H1 (cell line): Measurements from ENCODE around the gene DYNLT1. TPM values are rescaled to one million over a fixed set of nuclear protein-coding genes. Genes with fewer than 3 reads are reported as not detected.

ENCODE experiments used
- CTCF ChIA-PET: fragments of 300-600 bp; sonication (Branson Sonifier 250); formaldehyde crosslinking; loops from one replicate; lab custom pipeline; 2021; ENCODE audit not compliant: partially characterized antibody; lab: Charles Lee
- POLR2A ChIA-PET: fragments of 300-600 bp; sonication (Branson Sonifier 250); formaldehyde crosslinking; loops from one replicate; lab custom pipeline; 2021; ENCODE audit warnings: inconsistent platforms; ENCODE audit not compliant: partially characterized antibody; lab: Charles Lee
- DNase-seq, 2 experiments: peaks; one replicate each; pipeline versions ENCODE4 v3.0.0 to v3.0.0-alpha.2; 2010 to 2022; ENCODE audit warnings: low spot score in 2 of 2, low read depth in 1 of 2, mixed read lengths in 1 of 2
- FAIRE-seq: peaks from 2 replicates; lab custom pipeline; 2011; peaks lifted over from hg19 to GRCh38; lab: Jason Lieb, UNC
- H2AFZ ChIP-seq: 2 replicates; pipeline ENCODE4 v1.8.1; 2012; ENCODE audit warnings: low read length, inconsistent platforms
- H2AK5ac ChIP-seq: 2 replicates; pipeline ENCODE4 v1.6.1; 2013; ENCODE audit warnings: low read depth, low read length
- H2BK120ac ChIP-seq: replicated peaks from 2 replicates; pipeline ENCODE3; 2013; ENCODE audit warnings: low read depth, low read length, inconsistent platforms
- H2BK12ac ChIP-seq: 2 replicates; pipeline ENCODE4 v1.6.1; 2013; ENCODE audit warnings: low read depth, low read length
- H2BK15ac ChIP-seq: 2 replicates; pipeline ENCODE4 v1.6.1; 2013; ENCODE audit warnings: low read length
- H2BK20ac ChIP-seq: 2 replicates; pipeline ENCODE4 v1.6.1; 2013; ENCODE audit warnings: low read length
- H2BK5ac ChIP-seq: 2 replicates; pipeline ENCODE4 v1.6.1; 2013; ENCODE audit warnings: low read depth, low read length
- H3K14ac ChIP-seq: 2 replicates; pipeline ENCODE4 v1.6.1; 2013; ENCODE audit warnings: inconsistent platforms; ENCODE audit not compliant: insufficient read length
- H3K18ac ChIP-seq: 2 replicates; pipeline ENCODE4 v1.6.1; 2013; ENCODE audit warnings: low read length; ENCODE audit errors: extremely low read depth
- H3K23ac ChIP-seq: 2 replicates; pipeline ENCODE4 v1.6.1; 2013; ENCODE audit warnings: inconsistent platforms; ENCODE audit not compliant: insufficient read length
- H3K23me2 ChIP-seq: 2 replicates; pipeline ENCODE4 v1.6.1; 2013; ENCODE audit warnings: low read depth, low read length
- H3K27ac ChIP-seq: 2 replicates; pipeline ENCODE4 v1.6.1; 2011; ENCODE audit warnings: low read depth, low read length, inconsistent platforms
- H3K27me3 ChIP-seq, 4 experiments: replicated peaks in 1 of 4; 1 replicate in 1 of 4; 2 replicates in 3 of 4; pipeline versions ENCODE4 v1.6.1 to v1.8.1; 2011 to 2013; ENCODE audit warnings: low read length in 3 of 4, mild to moderate bottlenecking in 3 of 4, inconsistent platforms in 2 of 4, mixed read lengths in 2 of 4, moderate library complexity in 1 of 4; ENCODE audit not compliant: control insufficient read depth in 3 of 4, insufficient read depth in 3 of 4; ENCODE audit errors: extremely low read depth in 1 of 4
- H3K36me3 ChIP-seq, 4 experiments: 2 replicates each; pipeline versions ENCODE4 v1.6.1 to v1.8.1; 2011 to 2013; ENCODE audit warnings: mild to moderate bottlenecking in 4 of 4, low read length in 3 of 4, moderate library complexity in 2 of 4, control low read depth in 1 of 4, inconsistent platforms in 1 of 4; ENCODE audit not compliant: insufficient read depth in 4 of 4, control insufficient read depth in 2 of 4
- H3K4ac ChIP-seq: replicated peaks from 2 replicates; pipeline ENCODE3; 2013; ENCODE audit warnings: low read length, low read depth, mixed read lengths, inconsistent platforms; ENCODE audit not compliant: insufficient read length
- H3K4me1 ChIP-seq, 4 experiments: replicated peaks in 1 of 4; 1 replicate in 1 of 4; 2 replicates in 3 of 4; pipeline versions ENCODE4 v1.6.1 to v1.8.1; 2011 to 2013; ENCODE audit warnings: low read length in 3 of 4, inconsistent platforms in 2 of 4, mixed read lengths in 1 of 4; ENCODE audit not compliant: insufficient read depth in 4 of 4, control insufficient read depth in 3 of 4
- H3K4me2 ChIP-seq, 2 experiments: 2 replicates each; pipeline versions ENCODE4 v1.6.1 to v1.8.1; 2011 to 2013; ENCODE audit warnings: low read depth in 2 of 2, low read length in 2 of 2, control low read depth in 1 of 2, inconsistent platforms in 1 of 2, mild to moderate bottlenecking in 1 of 2; ENCODE audit not compliant: insufficient read depth in 1 of 2
- H3K4me3 ChIP-seq, 4 experiments: fragments of 200-600, 300-600 bp in 1 of 4; sonication (generic), shearing (Covaris generic), sonication (Bioruptor Twin) in 1 of 4; 2 replicates each; pipeline versions ENCODE4 v1.5.1 to v1.8.1; 2011 to 2016; ENCODE audit warnings: low read length in 4 of 4, low read depth in 3 of 4, control low read depth in 2 of 4, inconsistent platforms in 2 of 4, mild to moderate bottlenecking in 2 of 4, mixed read lengths in 1 of 4, moderate library complexity in 1 of 4; ENCODE audit not compliant: insufficient read depth in 2 of 4; ENCODE audit errors: extremely low read depth in 1 of 4
- H3K56ac ChIP-seq: replicated peaks from 2 replicates; pipeline ENCODE3; 2013; ENCODE audit warnings: low read depth, mild to moderate bottlenecking, mixed read lengths, low read length, inconsistent platforms; ENCODE audit not compliant: insufficient read length
- H3K79me1 ChIP-seq: 2 replicates; pipeline ENCODE4 v1.6.1; 2013; ENCODE audit warnings: low read depth, low read length, control low read depth
- H3K79me2 ChIP-seq, 2 experiments: 2 replicates each; pipeline versions ENCODE4 v1.6.1 to v1.8.1; 2012 to 2013; ENCODE audit warnings: low read length in 2 of 2, mild to moderate bottlenecking in 2 of 2, inconsistent platforms in 1 of 2; ENCODE audit not compliant: insufficient read depth in 2 of 2, control insufficient read depth in 1 of 2
- H3K9ac ChIP-seq, 4 experiments: replicated peaks in 1 of 4; 1 replicate in 1 of 4; 2 replicates in 3 of 4; pipeline versions ENCODE4 v1.6.1 to v1.8.1; 2011 to 2013; ENCODE audit warnings: low read depth in 3 of 4, low read length in 3 of 4, control low read depth in 2 of 4, mild to moderate bottlenecking in 2 of 4, moderate library complexity in 2 of 4, inconsistent platforms in 1 of 4; ENCODE audit errors: extremely low read depth in 1 of 4
- H3K9me3 ChIP-seq, 2 experiments: 2 replicates each; pipeline versions ENCODE4 v1.6.1 to v1.8.1; 2012 to 2013; ENCODE audit warnings: mild to moderate bottlenecking in 2 of 2, moderate library complexity in 2 of 2, control low read depth in 1 of 2, inconsistent platforms in 1 of 2, low read depth in 1 of 2, low read length in 1 of 2, mixed read lengths in 1 of 2; ENCODE audit not compliant: insufficient read depth in 2 of 2
- H4K20me1 ChIP-seq, 2 experiments: replicated peaks in 1 of 2; 2 replicates each; pipeline versions ENCODE3 to v1.8.1; 2011 to 2013; ENCODE audit warnings: inconsistent platforms in 2 of 2, low read length in 2 of 2, mild to moderate bottlenecking in 1 of 2; ENCODE audit not compliant: insufficient read depth in 2 of 2, control insufficient read depth in 1 of 2
- H4K5ac ChIP-seq: 2 replicates; pipeline ENCODE4 v1.6.1; 2013; ENCODE audit warnings: low read length, low read depth, mixed read lengths, inconsistent platforms; ENCODE audit not compliant: insufficient read length
- H4K8ac ChIP-seq: 2 replicates; pipeline ENCODE4 v1.8.0; 2013; ENCODE audit warnings: mild to moderate bottlenecking, moderate library complexity, low read length, inconsistent platforms; ENCODE audit not compliant: insufficient read depth; ENCODE audit errors: extremely low read depth
- H4K91ac ChIP-seq: replicated peaks from 2 replicates; pipeline ENCODE3; 2013; ENCODE audit warnings: low read length, mixed read lengths, inconsistent platforms; ENCODE audit not compliant: insufficient read length
- BRCA1 ChIP-seq: IDR thresholded peaks from 2 replicates; pipeline ENCODE4 v1.6.1; 2012; ENCODE audit warnings: low read depth, low read length, improper control_type of control experiment
- CREB1 ChIP-seq: IDR thresholded peaks from 2 replicates; pipeline ENCODE4 v1.6.1; 2012; ENCODE audit warnings: inconsistent platforms
- PHF8 ChIP-seq: fragments of 200-600 bp; sonication (generic); conservative IDR thresholded peaks from 2 replicates; pipeline ENCODE4 v1.7.1; 2012; ENCODE audit warnings: low read depth, mild to moderate bottlenecking, inconsistent platforms, low read length, moderate library complexity
- POLR2AphosphoS5 ChIP-seq: IDR thresholded peaks from 2 replicates; pipeline ENCODE4 v1.6.1; 2011; ENCODE audit warnings: low read depth, low read length
- SIN3A ChIP-seq, 2 experiments: IDR thresholded peaks in 1 of 2; conservative IDR thresholded peaks in 1 of 2; 2 replicates each; pipeline ENCODE4 v1.6.1; 2011 to 2012; ENCODE audit warnings: low read length in 2 of 2, improper control_type of control experiment in 1 of 2, low read depth in 1 of 2, mild to moderate bottlenecking in 1 of 2
- SP1 ChIP-seq: IDR thresholded peaks from 2 replicates; pipeline ENCODE4 v1.6.1; 2011; ENCODE audit warnings: low read depth, low read length
- SUZ12 ChIP-seq: fragments of 200-600 bp; sonication (generic); IDR thresholded peaks from 2 replicates; pipeline ENCODE4 v1.6.1; 2012; ENCODE audit warnings: mild to moderate bottlenecking, inconsistent platforms, low read length, moderate library complexity, mixed read lengths
- WGBS, 2 experiments: shearing (Covaris generic) in 1 of 2; methylation state at CpG; one replicate each; pipeline versions ENCODE4 v1.1.6 to v1.1.7; 2013 to 2015; ENCODE audit warnings: low lambda C conversion rate in 2 of 2, mixed read lengths in 2 of 2, inconsistent platforms in 1 of 2, low coverage in 1 of 2, missing lambda C conversion rate in 1 of 2; ENCODE audit not compliant: insufficient replicate concordance in 2 of 2, insufficient coverage in 1 of 2, insufficient read length in 1 of 2; ENCODE audit errors: extremely low coverage in 1 of 2, missing lambda C conversion rate in 1 of 2; 5-methylcytosine and 5-hydroxymethylcytosine counted together
- polyA plus RNA-seq, 7 experiments: library from polyadenylated mRNA; depleted of rRNA in 3 of 7; stranded (reverse) in 5 of 7; unstranded in 2 of 7; fragments of >200 nt in 5 of 7; fragments of 200-250 nt in 2 of 7; gene quantifications; 1 replicate in 5 of 7; 2 replicates in 1 of 7; 4 replicates in 1 of 7; pipeline versions ENCODE4 v1.2.1 to v1.2.3, GENCODE V29; 2011 to 2013; ENCODE audit warnings: missing spikeins in 2 of 7, mixed read lengths in 2 of 7
- total RNA-seq: library from RNA; stranded (reverse); fragmentation: NEBNext Ultra II Directional; extraction: Animal tissue kit (Norgen Biotek cat#: 25700); gene quantifications from 2 replicates; pipeline ENCODE4 v1.2.1, GENCODE V29; 2021
- TF ChIP-seq, protein P1 (sequence below): IDR thresholded peaks from 2 replicates; pipeline ENCODE4 v1.6.1; 2012; ENCODE audit warnings: inconsistent platforms
- TF ChIP-seq, protein P2 (sequence below), 3 experiments: IDR thresholded peaks; 1 replicate in 2 of 3; 2 replicates in 1 of 3; pipeline versions ENCODE4 v1.5.1 to v1.6.1; 2011; ENCODE audit warnings: low read length in 3 of 3, mild to moderate bottlenecking in 3 of 3, inconsistent platforms in 2 of 3, low read depth in 1 of 3, moderate library complexity in 1 of 3; ENCODE audit not compliant: insufficient read depth in 1 of 3; ENCODE audit errors: control extremely low read depth in 1 of 3
- TF ChIP-seq, protein P3 (sequence below): IDR thresholded peaks from 2 replicates; pipeline ENCODE4 v1.6.1; 2012; ENCODE audit warnings: inconsistent platforms

DYNLT1 gene
- total and polyA plus RNA-seq, 2 of the 8 experiments (the other 6 are each of a cell fraction or from before 2014, with no cell fraction given), result 119 to 245 TPM

DNA sequence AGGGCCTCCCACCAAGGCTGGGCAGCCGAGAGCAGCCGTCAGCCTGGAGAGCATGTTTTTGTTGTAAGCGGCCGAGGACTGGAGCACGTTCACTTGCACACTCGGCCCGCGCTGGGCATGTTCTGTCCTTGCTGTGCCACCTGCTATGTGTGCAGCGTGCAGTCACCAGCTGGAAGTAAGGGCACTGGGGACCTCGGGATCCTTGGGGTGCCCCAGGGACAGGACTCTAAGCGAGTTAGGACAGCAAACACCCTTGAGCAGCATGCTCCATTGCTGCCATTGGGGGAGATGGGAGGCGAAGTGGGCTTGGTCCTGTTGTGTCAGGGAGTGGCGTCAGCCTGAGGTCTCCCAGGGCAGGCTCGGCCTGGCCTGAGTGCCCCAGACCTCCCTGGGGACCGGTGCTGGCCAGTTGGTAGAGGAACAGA lies 18.6 kb downstream of the DYNLT1 start:
- 98% methylated on average over 15 of the region's 15 CpGs; no CpG with 5 or more reads in 1 of the 2 experiments for WGBS, 2 experiments
- H3K79me2 ChIP-seq, result no peaks in the 10 kb centered on the region
- H3K18ac ChIP-seq, result no peak overlapping the region
- H2BK12ac ChIP-seq, result no peak overlapping the region
- H4K91ac ChIP-seq, result no peak overlapping the region
- H2AK5ac ChIP-seq, result no peak overlapping the region
- no peak overlapping the region for H2AFZ ChIP-seq
- POLR2A ChIA-PET, result interaction anchor here (0.9 to 1.0 kb wide), 3 partner anchors 11 to 15 kb away, joined by 3 to 4 read pairs (median 3); no protein-coding TSS in a partner anchor
- no peak overlapping the region for H3K27ac ChIP-seq
- H3K23me2 ChIP-seq, result peaks cover 6% of the 10 kb centered on the region; the same call in 1 of the 2 replicates
- H3K9me3 ChIP-seq, result no peaks in the 10 kb centered on the region
- no peak for FAIRE-seq
- no peak for DNase-seq
- H4K8ac ChIP-seq, result no peak overlapping the region
- H3K4me1 ChIP-seq, result peaks cover 0 to 7% (median 0%) of the 10 kb centered on the region in 4 experiments; a peak in 3 of 7 replicates
- H3K56ac ChIP-seq, result no peak overlapping the region
- H4K20me1 ChIP-seq, result peaks cover 3 to 11% of the 10 kb centered on the region in 2 experiments
- no peak overlapping the region for H2BK20ac ChIP-seq
- CTCF ChIA-PET, result interaction anchor here (0.9 kb wide), 1 partner anchor 20 kb away, joined by 3 read pairs; no protein-coding TSS in a partner anchor
- H3K14ac ChIP-seq, result no peak overlapping the region
- H3K36me3 ChIP-seq, result peaks cover 2 to 39% (median 21%) of the 10 kb centered on the region in 4 experiments; a peak in 7 of 8 replicates
- no peak overlapping the region for H4K5ac ChIP-seq
- H3K9ac ChIP-seq, result no peak overlapping the region
- H3K4ac ChIP-seq, result no peak overlapping the region
- H2BK15ac ChIP-seq, result no peak overlapping the region
- no peak overlapping the region for H3K23ac ChIP-seq
- no peak overlapping the region for H2BK5ac ChIP-seq
- peaks cover 2% of the 10 kb centered on the region for H3K79me1 ChIP-seq
- H2BK120ac ChIP-seq, result no peak overlapping the region
- no peak overlapping the region for H3K4me2 ChIP-seq
- H3K4me3 ChIP-seq, result no peak overlapping the region
- H3K27me3 ChIP-seq, result no peaks in the 10 kb centered on the region
- TF ChIP-seq PHF8 (no peak), POLR2AphosphoS5 (no peak), CREB1 (no peak), SUZ12 (no peak), SIN3A (conservative IDR thresholded peaks at IDR 0.05 in 1 of 2, IDR thresholded peaks at IDR 0.05 in 1 of 2; ENCODE audit: low read depth in 1 of 2, low read length in 2 of 2) (no peak), BRCA1 (no peak), SP1 (no peak)
- TF ChIP-seq, protein P1, sequence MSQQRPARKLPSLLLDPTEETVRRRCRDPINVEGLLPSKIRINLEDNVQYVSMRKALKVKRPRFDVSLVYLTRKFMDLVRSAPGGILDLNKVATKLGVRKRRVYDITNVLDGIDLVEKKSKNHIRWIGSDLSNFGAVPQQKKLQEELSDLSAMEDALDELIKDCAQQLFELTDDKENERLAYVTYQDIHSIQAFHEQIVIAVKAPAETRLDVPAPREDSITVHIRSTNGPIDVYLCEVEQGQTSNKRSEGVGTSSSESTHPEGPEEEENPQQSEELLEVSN, result no peak
- TF ChIP-seq, protein P2, sequence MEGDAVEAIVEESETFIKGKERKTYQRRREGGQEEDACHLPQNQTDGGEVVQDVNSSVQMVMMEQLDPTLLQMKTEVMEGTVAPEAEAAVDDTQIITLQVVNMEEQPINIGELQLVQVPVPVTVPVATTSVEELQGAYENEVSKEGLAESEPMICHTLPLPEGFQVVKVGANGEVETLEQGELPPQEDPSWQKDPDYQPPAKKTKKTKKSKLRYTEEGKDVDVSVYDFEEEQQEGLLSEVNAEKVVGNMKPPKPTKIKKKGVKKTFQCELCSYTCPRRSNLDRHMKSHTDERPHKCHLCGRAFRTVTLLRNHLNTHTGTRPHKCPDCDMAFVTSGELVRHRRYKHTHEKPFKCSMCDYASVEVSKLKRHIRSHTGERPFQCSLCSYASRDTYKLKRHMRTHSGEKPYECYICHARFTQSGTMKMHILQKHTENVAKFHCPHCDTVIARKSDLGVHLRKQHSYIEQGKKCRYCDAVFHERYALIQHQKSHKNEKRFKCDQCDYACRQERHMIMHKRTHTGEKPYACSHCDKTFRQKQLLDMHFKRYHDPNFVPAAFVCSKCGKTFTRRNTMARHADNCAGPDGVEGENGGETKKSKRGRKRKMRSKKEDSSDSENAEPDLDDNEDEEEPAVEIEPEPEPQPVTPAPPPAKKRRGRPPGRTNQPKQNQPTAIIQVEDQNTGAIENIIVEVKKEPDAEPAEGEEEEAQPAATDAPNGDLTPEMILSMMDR (IDR thresholded peaks at IDR 0.05; ENCODE audit: control extremely low read depth in 1 of 3, insufficient read depth in 1 of 3, low read depth in 1 of 3, low read length in 3 of 3), result no peak
- TF ChIP-seq, protein P3, sequence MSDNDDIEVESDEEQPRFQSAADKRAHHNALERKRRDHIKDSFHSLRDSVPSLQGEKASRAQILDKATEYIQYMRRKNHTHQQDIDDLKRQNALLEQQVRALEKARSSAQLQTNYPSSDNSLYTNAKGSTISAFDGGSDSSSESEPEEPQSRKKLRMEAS, result no peak
